ES-I3 (cell line): Measurements from ENCODE around the gene MYRIP.

Experiments
- H3K36me3 ChIP-seq: 2 replicates; pipeline ENCODE4 v1.6.1; 2013; ENCODE audit warnings: mild to moderate bottlenecking, low read length, control low read depth, moderate library complexity; ENCODE audit not compliant: insufficient read depth
- H3K4me1 ChIP-seq: 2 replicates; pipeline ENCODE4 v1.6.1; 2013; ENCODE audit warnings: mild to moderate bottlenecking, control low read depth, low read length; ENCODE audit not compliant: insufficient read depth
- H3K9ac ChIP-seq: 2 replicates; pipeline ENCODE4 v1.6.1; 2013; ENCODE audit warnings: low read depth, mild to moderate bottlenecking, low read length, moderate library complexity
- H3K9me3 ChIP-seq: 2 replicates; pipeline ENCODE4 v1.6.1; 2013; ENCODE audit warnings: mild to moderate bottlenecking, low read length, moderate library complexity; ENCODE audit not compliant: control insufficient read depth, insufficient read depth

Gene MYRIP

DNA sequence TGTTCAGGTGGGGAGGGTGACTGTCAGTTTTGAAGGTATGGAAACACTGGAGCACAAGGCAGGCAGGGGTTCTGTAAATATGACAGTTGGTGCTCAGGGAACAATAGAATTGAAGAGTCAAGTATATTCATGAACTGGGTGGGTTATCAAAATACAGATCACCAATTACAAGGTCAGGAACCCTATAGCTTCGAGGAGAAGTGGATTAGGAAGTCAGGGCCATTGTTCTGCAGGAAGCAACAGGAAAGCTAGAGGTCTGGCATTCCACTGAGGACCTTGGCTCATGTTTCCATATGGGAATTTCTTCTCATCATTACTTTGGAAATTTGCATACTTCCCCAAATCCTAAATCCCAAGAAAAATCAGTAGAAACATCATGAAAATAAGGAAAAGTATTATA, 125.9 kb downstream of the MYRIP start:
- Histone ChIP-seq H3K36me3 (no peaks in the 10 kb centered on the region), H3K9ac (no peak overlapping the region), H3K9me3 (no peaks in the 10 kb centered on the region), H3K4me1 (no peaks in the 10 kb centered on the region)

DNA sequence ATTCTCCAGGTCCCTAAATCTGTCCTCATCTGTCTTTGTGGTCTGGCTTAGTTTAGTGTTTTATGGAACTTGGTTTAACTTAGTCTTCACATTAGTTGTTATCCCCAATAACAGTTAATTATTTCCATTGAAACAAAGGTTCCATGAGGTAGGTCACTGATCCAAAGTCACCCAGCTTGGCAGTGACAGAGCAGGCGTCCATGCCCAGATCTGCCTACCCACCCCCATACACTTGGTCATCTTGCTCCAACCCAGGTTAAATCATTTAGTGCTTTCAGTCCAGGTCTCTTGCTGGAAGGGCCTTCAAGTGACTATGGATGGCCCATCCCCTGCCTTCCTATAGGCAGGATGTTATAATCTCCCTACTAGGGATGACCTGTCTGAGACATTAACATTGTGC, 127.4 kb downstream of the MYRIP start:
- H3K9ac ChIP-seq: no peak overlapping the region
- H3K9me3 ChIP-seq: no peaks in the 10 kb centered on the region
- H3K36me3 ChIP-seq: no peaks in the 10 kb centered on the region
- H3K4me1 ChIP-seq: no peaks in the 10 kb centered on the region

DNA sequence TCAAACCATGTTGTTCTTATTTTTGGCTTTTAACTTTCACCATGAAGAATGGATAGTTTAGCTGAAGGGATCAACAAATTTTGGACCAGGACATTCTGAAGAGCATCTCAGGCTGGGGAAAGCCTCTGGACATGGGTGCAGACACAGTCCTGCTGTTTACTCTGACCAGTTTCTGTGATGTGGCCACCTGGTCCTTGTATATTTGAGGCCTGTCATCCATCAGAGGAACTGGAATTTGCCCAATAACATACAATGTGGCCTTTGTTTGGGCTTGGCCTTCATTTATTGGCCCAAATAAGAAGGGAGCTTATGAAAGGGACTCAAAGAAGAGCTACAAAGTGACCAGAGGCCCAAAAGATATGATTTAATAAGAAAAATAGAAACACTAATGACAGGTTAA, 127.9 kb downstream of the MYRIP start:
- no peaks in the 10 kb centered on the region for H3K4me1 ChIP-seq
- H3K9ac ChIP-seq: no peak overlapping the region
- no peaks in the 10 kb centered on the region for H3K36me3 ChIP-seq
- no peaks in the 10 kb centered on the region for H3K9me3 ChIP-seq

DNA sequence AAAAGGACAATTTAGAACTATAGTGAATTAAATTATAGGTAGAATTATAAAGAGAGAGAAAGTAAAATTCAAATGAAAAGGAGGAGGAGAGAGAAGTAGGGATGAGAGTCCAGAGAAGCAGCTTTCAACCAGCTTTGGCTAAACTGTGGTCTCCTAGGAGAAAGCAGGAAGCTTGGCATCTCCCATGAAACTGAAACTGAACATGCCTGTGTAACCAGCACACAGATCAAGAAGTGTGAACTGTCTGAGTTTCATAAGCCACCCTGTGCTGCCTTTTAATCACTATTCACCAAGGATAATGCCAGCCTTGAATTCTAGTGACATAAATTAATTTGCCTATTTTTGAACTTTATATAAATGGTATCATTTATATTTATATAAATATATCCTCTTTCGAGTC, 128.5 kb downstream of the MYRIP start:
- no peak overlapping the region for H3K9ac ChIP-seq
- H3K9me3 ChIP-seq: no peaks in the 10 kb centered on the region
- no peaks in the 10 kb centered on the region for H3K36me3 ChIP-seq
- no peaks in the 10 kb centered on the region for H3K4me1 ChIP-seq

DNA sequence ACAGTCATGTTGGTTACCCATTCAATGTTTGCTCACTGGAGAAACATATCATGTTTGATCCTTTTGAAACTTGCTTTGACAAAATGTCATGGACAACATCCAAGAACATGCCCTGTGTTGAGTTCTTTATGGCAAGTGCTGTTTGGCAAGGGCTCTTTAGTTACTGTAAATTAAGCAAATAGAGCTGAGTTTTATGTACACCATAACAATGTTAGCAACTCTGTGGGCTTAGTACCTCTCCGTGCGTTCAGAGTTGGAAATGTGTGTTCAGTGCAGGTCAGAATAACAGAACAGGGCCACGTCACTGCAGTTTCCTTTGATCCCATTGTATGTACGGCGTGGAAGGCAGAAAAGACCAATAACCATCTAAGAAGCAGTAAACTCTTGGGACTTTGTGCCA, 132.5 kb downstream of the MYRIP start:
- Histone ChIP-seq H3K36me3 (no peaks in the 10 kb centered on the region), H3K4me1 (no peaks in the 10 kb centered on the region)

DNA sequence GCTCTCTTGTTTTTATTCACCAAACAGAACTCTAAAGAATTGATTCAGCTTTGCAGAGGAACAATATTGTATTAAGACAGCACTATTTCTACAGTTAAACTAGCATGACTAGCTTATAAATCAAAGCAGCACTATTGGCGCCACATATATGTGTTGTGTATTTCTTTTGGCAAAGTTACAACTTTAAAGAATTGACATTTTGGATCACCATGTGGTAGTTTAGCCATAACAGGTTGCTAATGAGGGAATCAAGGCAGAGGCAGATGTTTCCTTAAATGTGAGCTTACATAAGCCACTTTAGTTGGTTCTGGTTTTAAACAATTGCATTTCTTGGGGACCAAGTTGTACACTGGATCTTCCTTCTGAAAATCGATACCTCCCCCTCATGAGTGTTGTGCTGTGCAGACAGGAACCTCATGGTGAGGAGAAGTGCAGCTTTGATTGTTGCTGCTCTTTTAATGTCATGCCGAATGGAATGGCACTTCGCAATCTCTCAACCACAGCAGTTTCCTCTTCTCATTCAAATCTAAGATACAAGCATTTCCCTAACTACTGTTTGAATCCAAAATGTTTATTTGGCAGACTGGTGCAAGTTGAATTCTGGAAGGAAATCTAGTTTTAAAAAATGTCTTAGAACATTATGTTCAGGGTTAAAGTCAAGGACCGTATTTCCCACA, 151.2 kb downstream of the MYRIP start:
- Histone ChIP-seq H3K36me3 (no peaks in the 10 kb centered on the region), H3K9ac (no peak overlapping the region), H3K4me1 (no peaks in the 10 kb centered on the region), H3K9me3 (no peaks in the 10 kb centered on the region)

More for the DNA sequence above, 132.5 kb downstream of the MYRIP start:
- Histone ChIP-seq H3K9me3 (no peaks in the 10 kb centered on the region), H3K9ac (no peak overlapping the region)

DNA sequence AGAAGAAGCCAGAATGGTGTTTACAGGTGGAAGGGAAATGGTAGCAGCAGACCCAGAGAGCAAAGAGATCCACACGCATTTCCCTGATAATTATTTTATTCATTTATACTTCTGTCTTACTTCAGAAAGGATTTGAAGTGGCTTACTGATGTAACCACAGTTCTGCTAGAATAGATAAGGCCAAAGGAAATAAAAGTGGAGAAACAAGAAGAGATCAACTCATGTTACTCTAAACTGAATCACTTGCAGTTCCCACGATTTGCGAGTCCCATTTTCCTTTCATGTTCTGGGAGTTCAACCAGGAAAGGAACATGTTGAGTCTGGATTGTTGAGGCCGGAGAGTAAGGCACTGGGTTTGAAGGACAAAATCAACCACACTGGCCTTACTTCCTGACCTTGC, 151.8 kb downstream of the MYRIP start:
- H3K9me3 ChIP-seq: no peaks in the 10 kb centered on the region
- H3K9ac ChIP-seq: no peak overlapping the region
- H3K4me1 ChIP-seq: no peaks in the 10 kb centered on the region
- H3K36me3 ChIP-seq: no peaks in the 10 kb centered on the region

DNA sequence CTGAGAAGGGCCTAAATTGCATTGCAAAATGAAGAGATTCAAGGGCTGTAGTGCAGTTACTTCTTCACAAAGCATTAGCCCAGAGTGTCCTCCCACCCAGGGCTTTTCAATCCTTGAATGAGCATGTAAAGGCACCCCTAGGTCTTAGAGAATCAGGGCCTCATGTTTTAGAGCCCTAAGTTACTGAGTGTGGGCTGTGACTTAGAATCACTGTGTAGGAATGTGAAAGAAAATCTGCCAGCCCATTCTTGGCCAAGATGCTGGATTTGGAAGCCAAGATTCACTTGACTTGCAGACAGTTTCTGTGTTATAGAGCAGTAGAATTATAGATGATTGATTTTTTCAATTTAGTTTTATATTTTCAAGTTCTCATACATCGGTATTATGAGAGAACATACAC, 153.2 kb downstream of the MYRIP start:
- H3K4me1 ChIP-seq: no peaks in the 10 kb centered on the region
- no peak overlapping the region for H3K9ac ChIP-seq
- H3K9me3 ChIP-seq: no peaks in the 10 kb centered on the region
- H3K36me3 ChIP-seq: no peaks in the 10 kb centered on the region

DNA sequence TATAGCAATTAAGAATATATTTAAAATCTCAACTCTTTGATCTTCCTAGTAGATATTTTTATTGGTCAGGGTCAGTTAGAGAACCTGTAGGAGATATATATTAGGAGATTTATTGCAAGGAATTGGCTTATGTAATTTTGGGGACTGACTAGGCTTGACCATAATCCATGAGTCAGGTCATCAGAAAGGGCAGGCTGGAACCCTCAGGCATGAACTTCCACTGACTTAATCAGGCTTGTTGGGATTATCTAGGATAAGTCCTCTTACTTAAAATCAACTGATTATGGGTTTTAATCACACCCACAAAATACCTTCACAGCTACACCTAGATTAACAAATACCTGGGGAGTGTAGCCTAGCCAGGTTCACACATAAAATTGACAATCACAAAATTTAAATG, 156.1 kb downstream of the MYRIP start:
- Histone ChIP-seq H3K9me3 (no peaks in the 10 kb centered on the region), H3K36me3 (no peaks in the 10 kb centered on the region), H3K9ac (no peak overlapping the region), H3K4me1 (no peaks in the 10 kb centered on the region)

DNA sequence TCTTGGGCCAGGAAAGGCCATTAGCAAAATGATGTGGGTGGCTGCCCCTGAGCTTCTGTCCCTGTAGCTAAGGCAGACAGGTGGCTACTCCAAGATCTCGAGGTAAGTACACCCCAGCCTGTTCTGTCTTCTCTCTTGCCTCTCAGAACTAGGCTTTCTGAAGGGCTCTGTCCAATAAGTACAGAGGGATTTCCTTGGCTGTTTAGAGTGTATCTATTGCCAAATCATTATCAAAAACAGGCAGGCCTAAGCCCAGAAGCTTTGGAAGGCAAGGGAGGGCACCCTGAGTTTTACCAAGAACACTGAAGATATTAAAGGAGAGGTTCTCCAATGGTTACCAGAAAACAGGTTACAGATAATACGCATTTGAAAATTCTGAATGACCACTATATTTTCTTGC, 156.6 kb downstream of the MYRIP start:
- Histone ChIP-seq H3K9ac (no peak overlapping the region), H3K9me3 (no peaks in the 10 kb centered on the region), H3K4me1 (no peaks in the 10 kb centered on the region), H3K36me3 (no peaks in the 10 kb centered on the region)

DNA sequence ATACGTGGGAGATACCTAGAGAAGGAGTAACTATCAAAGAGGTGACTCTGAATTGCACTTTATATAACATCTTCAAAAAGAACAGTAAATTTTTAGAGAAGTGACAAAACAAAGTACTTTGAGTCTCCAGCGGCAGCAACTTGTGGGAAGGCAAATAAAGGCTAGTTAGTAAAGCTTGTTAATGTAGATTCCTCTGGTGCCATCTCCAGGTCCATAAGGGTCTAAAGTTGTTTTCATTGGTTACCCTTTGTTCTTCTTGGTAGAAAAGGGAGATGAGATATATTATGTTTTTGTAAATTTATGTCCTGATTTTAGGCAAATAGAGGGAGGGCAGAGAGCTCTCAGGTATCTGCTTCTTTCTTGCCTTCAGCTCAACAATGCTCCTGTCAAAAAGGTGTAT, 161.6 kb downstream of the MYRIP start:
- H3K9me3 ChIP-seq: no peaks in the 10 kb centered on the region
- H3K9ac ChIP-seq: no peak overlapping the region
- no peaks in the 10 kb centered on the region for H3K4me1 ChIP-seq
- no peaks in the 10 kb centered on the region for H3K36me3 ChIP-seq

DNA sequence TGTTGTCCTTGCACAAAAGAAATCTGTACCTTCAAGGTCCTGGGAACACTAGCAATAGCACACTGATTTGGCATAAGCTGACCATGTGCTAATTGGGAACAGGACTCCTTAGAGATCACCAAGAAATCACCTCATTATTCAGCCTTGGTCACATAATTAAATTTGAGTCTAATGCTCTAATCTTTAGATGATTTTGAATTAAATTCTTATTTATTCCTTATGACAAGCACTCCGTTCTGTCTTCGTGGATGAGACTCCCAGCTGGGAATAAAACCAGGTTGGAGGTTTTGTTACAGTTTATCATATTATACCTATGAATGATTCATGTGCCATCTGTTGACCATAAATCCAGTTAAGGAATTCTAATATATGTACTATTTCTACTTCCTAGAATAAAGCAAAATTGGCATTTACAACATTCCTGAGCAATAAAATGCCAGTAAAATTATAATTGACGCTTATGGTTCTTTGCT, 162.2 kb downstream of the MYRIP start:
- no peaks in the 10 kb centered on the region for H3K4me1 ChIP-seq
- no peaks in the 10 kb centered on the region for H3K9me3 ChIP-seq
- H3K36me3 ChIP-seq: no peaks in the 10 kb centered on the region
- H3K9ac ChIP-seq: no peak overlapping the region

DNA sequence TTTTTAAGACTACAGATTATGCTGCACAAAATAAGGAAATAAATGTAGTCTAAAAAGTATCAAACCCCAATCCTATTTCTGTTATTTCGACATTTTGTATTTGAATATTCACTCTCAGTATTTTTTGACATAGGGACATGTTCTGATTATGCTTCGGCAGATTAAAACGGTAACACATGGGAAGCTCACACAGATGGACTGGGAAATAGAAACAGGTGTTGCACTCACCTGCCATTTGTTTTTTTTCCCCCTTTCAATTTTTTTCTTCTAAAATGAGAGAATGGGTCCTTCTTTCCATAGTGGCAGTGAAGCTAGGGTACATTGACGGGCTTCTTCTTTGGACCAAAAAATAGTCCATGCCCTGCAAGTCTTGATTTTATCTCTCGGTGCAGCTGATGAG, 163.1 kb downstream of the MYRIP start:
- H3K9me3 ChIP-seq: no peaks in the 10 kb centered on the region
- H3K36me3 ChIP-seq: no peaks in the 10 kb centered on the region
- H3K4me1 ChIP-seq: no peaks in the 10 kb centered on the region
- no peak overlapping the region for H3K9ac ChIP-seq

DNA sequence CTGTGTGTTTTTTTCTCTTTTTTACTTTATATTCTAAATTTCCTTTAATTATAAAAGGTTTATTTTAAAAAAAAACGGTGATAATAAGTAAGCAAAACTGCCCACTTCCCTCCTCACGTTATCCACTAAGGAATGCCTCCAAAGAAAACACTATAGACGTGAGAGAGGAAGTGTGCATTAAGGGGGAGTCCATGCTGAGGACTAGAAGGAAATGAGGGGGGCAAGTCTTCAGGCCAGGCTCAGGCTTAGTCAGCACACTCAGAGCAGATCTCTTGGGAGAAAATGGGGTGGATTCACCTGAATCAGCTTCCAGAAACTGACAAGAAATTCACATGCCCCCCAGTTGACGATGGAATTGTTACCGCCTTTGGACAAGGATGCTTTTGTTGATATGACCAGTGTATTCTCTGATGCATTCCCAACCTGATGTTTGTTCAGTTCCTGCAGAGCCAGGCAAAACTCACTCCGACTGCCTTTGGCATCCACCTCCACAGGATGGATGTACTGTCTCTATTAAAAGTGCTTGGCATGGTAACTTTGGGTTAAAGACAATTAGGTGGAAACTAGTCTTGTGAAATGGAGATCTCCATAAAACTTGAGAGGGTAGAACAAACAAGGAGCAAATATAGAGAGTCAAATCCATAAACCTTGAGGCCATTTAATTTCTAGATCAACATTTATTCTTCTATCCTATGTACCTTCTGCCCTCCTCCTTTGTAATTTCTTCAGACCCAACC, 167.8 kb downstream of the MYRIP start:
- Histone ChIP-seq H3K9me3 (no peaks in the 10 kb centered on the region), H3K9ac (no peak overlapping the region), H3K36me3 (no peaks in the 10 kb centered on the region), H3K4me1 (no peaks in the 10 kb centered on the region; the same call in 1 of the 2 replicates)

DNA sequence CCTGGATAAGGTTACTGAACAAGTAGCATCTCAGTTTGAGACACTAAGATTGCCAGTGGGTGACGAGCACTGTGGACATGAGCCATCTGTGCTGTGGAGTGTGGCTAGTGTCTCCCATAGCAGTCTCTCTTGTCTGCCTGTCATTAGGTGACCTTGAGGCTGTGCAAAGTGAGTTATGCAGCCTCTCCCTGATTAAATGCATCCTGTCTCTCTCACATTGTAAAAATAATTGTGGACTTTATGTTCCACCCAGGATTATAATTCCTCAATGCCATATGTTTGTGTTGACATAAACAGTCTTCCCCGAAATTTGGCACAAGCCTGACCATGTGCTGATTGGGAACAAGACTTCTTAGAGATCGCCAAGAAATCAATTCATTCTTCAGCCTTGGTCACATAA, 168.9 kb downstream of the MYRIP start:
- Histone ChIP-seq H3K36me3 (no peaks in the 10 kb centered on the region), H3K9me3 (no peaks in the 10 kb centered on the region), H3K9ac (no peak overlapping the region), H3K4me1 (no peaks in the 10 kb centered on the region; the same call in 1 of the 2 replicates)
